Neural cell (in vitro differentiated cells): ENCODE data around the gene CNTNAP2. TPM values are rescaled to one million over a fixed set of nuclear protein-coding genes. Genes with fewer than 3 reads are reported as not detected.

Experiments used
- H2AFZ ChIP-seq: fragments of 200-600, 300-800 bp; sonication (generic), shearing (Covaris generic); 2 replicates; pipeline ENCODE4 v1.6.0; 2014; ENCODE audit warnings: low read depth, mild to moderate bottlenecking, antibody characterized with exemption, low read length, moderate library complexity
- H3F3A ChIP-seq: fragments of 200-600 bp; shearing (Covaris generic); 2 replicates; pipeline ENCODE4 v1.6.1; 2016; ENCODE audit warnings: mild to moderate bottlenecking, moderate library complexity, mixed read lengths, antibody characterized with exemption, low read length; ENCODE audit not compliant: insufficient read depth, poor library complexity, severe bottlenecking
- H3K27ac ChIP-seq: fragments of 200-600, 300-800 bp; sonication (generic), shearing (Covaris generic); 2 replicates; pipeline ENCODE4 v1.5.1; 2014; ENCODE audit warnings: mild to moderate bottlenecking, low read length, moderate library complexity
- H3K27me3 ChIP-seq: fragments of 300-800, 200-600 bp; sonication (generic), shearing (Covaris generic); 2 replicates; pipeline ENCODE4 v1.6.0; 2014; ENCODE audit warnings: mild to moderate bottlenecking, low read depth, low read length, moderate library complexity; ENCODE audit not compliant: insufficient read depth
- H3K36me3 ChIP-seq: fragments of 300-800, 200-600 bp; sonication (generic), shearing (Covaris generic); 2 replicates; pipeline ENCODE4 v1.5.1; 2014; ENCODE audit warnings: mild to moderate bottlenecking, antibody characterized with exemption, low read length, moderate library complexity; ENCODE audit not compliant: insufficient read depth
- H3K4me2 ChIP-seq: fragments of 300-800, 200-600 bp; sonication (generic), shearing (Covaris generic); 2 replicates; pipeline ENCODE4 v1.6.0; 2014; ENCODE audit warnings: mild to moderate bottlenecking, low read length
- H3K4me3 ChIP-seq: fragments of 300-800, 200-600 bp; sonication (generic), shearing (Covaris generic); 2 replicates; pipeline ENCODE4 v1.5.1; 2014; ENCODE audit warnings: mild to moderate bottlenecking, low read length, moderate library complexity
- H3K79me2 ChIP-seq: fragments of 200-600 bp; shearing (Covaris generic); replicated peaks from 2 replicates; pipeline ENCODE4 v1.6.0; 2014; ENCODE audit warnings: mild to moderate bottlenecking, low read length, moderate library complexity; ENCODE audit not compliant: insufficient read depth
- H3K9ac ChIP-seq: fragments of 300-800, 200-600 bp; sonication (generic), shearing (Covaris generic); 2 replicates; pipeline ENCODE4 v1.6.1; 2016; ENCODE audit warnings: mild to moderate bottlenecking, low read length, mixed read lengths
- H3K9me2 ChIP-seq: fragments of 200-600 bp; shearing (Covaris generic); 2 replicates; pipeline ENCODE4 v1.6.1; 2016; ENCODE audit warnings: mild to moderate bottlenecking, low read length, mixed read lengths; ENCODE audit not compliant: insufficient read depth
- H3K9me3 ChIP-seq: fragments of 200-600, 300-800 bp; sonication (generic), shearing (Covaris generic); 2 replicates; pipeline ENCODE4 v1.6.1; 2016; ENCODE audit warnings: mild to moderate bottlenecking, mixed run types, low read length, moderate library complexity, mixed read lengths
- H4K20me1 ChIP-seq: fragments of 200-600 bp; shearing (Covaris generic); 2 replicates; pipeline ENCODE4 v1.6.1; 2016; ENCODE audit warnings: mild to moderate bottlenecking, mixed run types; ENCODE audit not compliant: insufficient read depth
- EP300 ChIP-seq: fragments of 450-650 bp; conservative IDR thresholded peaks from 2 replicates; pipeline ENCODE4 v1.6.1; 2014; ENCODE audit warnings: antibody characterized with exemption, mild to moderate bottlenecking, moderate library complexity; ENCODE audit not compliant: poor library complexity, severe bottlenecking
- EZH2 ChIP-seq: fragments of 200-600, 300-800 bp; shearing (Covaris generic), sonication (generic); IDR thresholded peaks from 2 replicates; pipeline ENCODE4 v1.6.1; 2014; ENCODE audit warnings: antibody characterized with exemption, low read length, borderline replicate concordance, mild to moderate bottlenecking; ENCODE audit not compliant: insufficient read depth, poor library complexity, severe bottlenecking
- RAD21 ChIP-seq: fragments of 450-650 bp; conservative IDR thresholded peaks from 2 replicates; pipeline ENCODE4 v1.6.1; 2014; ENCODE audit warnings: antibody characterized with exemption, mild to moderate bottlenecking, moderate library complexity
- REST ChIP-seq: IDR thresholded peaks from 2 replicates; pipeline ENCODE4 v1.6.1; 2012; ENCODE audit warnings: borderline replicate concordance
- SMC3 ChIP-seq: fragments of 450-650 bp; conservative IDR thresholded peaks from 2 replicates; pipeline ENCODE4 v1.6.1; 2014; ENCODE audit warnings: antibody characterized with exemption, mild to moderate bottlenecking, moderate library complexity; ENCODE audit not compliant: poor library complexity
- TAF1 ChIP-seq: IDR thresholded peaks from 2 replicates; pipeline ENCODE4 v1.6.1; 2012; ENCODE audit warnings: low read depth
- polyA plus RNA-seq: library from polyadenylated mRNA; depleted of rRNA; stranded (reverse); fragments of >200 nt; gene quantifications from 2 replicates; pipeline ENCODE4 v1.2.3, GENCODE V29; 2014

CNTNAP2 gene
- polyA plus RNA-seq, 1 donor from 2014 or later, result 276 TPM

DNA sequence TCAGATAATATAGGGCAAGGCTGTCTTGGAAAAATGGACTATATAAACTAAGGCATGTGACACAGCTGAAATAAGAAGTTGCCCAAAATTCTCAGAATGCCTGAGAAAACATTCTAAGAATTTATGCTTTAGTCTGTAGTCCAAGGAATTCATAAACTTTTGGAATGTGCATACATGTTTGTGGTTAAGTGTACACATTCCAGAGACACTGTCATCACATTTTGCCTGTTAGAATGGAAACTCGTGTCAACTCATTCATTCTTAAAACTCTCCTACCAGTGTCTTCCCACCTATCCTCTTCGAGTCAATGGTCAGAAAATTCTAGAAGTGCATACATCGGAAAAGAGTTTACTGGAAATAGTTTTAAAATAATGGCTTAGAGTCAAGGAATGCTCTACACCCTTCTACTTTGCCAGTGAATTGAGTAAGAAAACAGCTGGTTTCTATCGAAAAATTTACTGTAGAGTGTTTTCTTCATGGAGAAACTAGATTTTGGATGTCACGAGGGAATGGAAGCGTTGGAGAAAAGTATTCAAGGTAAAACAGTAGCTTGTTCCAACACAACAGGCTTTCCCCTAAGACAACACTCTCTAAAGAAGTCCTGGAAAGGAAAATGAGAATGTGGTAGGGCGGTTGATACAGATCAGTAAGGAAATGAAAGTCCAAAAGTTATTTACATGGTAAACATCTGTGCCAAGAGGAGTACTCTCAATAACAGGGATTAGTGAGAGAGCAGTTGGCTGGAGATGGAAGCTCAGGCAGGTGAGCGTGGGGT lies 1296.4 kb downstream of the CNTNAP2 start:
- Histone ChIP-seq H3K36me3 (no peaks in the 10 kb centered on the region), H3K79me2 (no peaks in the 10 kb centered on the region), H2AFZ (no peak overlapping the region), H3K4me2 (no peak overlapping the region), H3K4me3 (no peak overlapping the region), H3K27me3 (no peaks in the 10 kb centered on the region), H3K27ac (no peak overlapping the region), H3K9ac (no peak overlapping the region), H3F3A (no peaks in the 10 kb centered on the region), H3K9me3 (no peaks in the 10 kb centered on the region), H3K9me2 (no peaks in the 10 kb centered on the region), H4K20me1 (no peaks in the 10 kb centered on the region)
- TF ChIP-seq REST (no peak), SMC3 (no peak), TAF1 (no peak), EZH2 (no peak), RAD21 (no peak)

- no peak overlapping the region for H3K27ac ChIP-seq
- no peaks in the 10 kb centered on the region for H3K79me2 ChIP-seq
- H3K27me3 ChIP-seq, result no peaks in the 10 kb centered on the region
- H3K9me3 ChIP-seq, result no peaks in the 10 kb centered on the region
- H3F3A ChIP-seq, result no peaks in the 10 kb centered on the region
- H3K9ac ChIP-seq, result no peak overlapping the region
- no peak overlapping the region for H3K4me2 ChIP-seq
- TF ChIP-seq EP300 (no peak), TAF1 (no peak), RAD21 (no peak), REST (no peak)
- H3K36me3 ChIP-seq, result no peaks in the 10 kb centered on the region
- no peaks in the 10 kb centered on the region for H3K9me2 ChIP-seq
- no peaks in the 10 kb centered on the region for H4K20me1 ChIP-seq
- H2AFZ ChIP-seq, result no peak overlapping the region
- no peak overlapping the region for H3K4me3 ChIP-seq
Observed at GRCh38 chr7:147413557-147413870, 1296.9 kb downstream of the CNTNAP2 start.
